ENCODE data around the gene DCUN1D3.

GRCh38 chr16:20865420-20866131 is 34.6 kb downstream of the DCUN1D3 start:
- no peak for TF ChIP-seq EZH2 (IDR thresholded peaks at IDR 0.05)
- no peak for TF ChIP-seq POLR2AphosphoS5 (IDR thresholded peaks at IDR 0.05; ENCODE audit: borderline replicate concordance, low read depth, low read length)
- no peak for TF ChIP-seq FOXP2 (optimal IDR thresholded peaks at IDR 0.05; ENCODE audit: control extremely low read depth, extremely low read length, insufficient read depth)

All from SK-N-MC (cell line).